OCI-LY3 (cell line): ENCODE measurements around the gene HAPLN2.
"Not testable (repeated sequence)": the region's sequence is repeated elsewhere in the genome, so short reads cannot be mapped to it uniquely, and the experiment has no call there.

Experiments used
- H2AFZ ChIP-seq: fragments of 200-600, 300-600 bp; shearing (Covaris generic); 2 replicates; pipeline ENCODE4 v1.6.0; 2014; ENCODE audit warnings: antibody characterized with exemption, low read depth, low read length
- H3K27ac ChIP-seq: fragments of 200-600, 300-600 bp; sonication (generic); 2 replicates; pipeline ENCODE4 v1.5.1; 2014; ENCODE audit warnings: mild to moderate bottlenecking, low read length, moderate library complexity, mixed read lengths
- H3K27me3 ChIP-seq: fragments of 200-600, 300-600 bp; sonication (generic); 2 replicates; pipeline ENCODE4 v1.6.1; 2014; ENCODE audit warnings: low read depth, low read length, mixed read lengths
- H3K36me3 ChIP-seq: fragments of 200-600, 300-600 bp; sonication (generic); replicated peaks from 2 replicates; pipeline ENCODE3; 2014; ENCODE audit warnings: low read depth, low read length, mixed read lengths
- H3K4me1 ChIP-seq: fragments of 300-600, 200-600 bp; sonication (generic); 2 replicates; pipeline ENCODE4 v1.6.1; 2014; ENCODE audit warnings: low read length, mixed read lengths
- H3K4me2 ChIP-seq: fragments of 200-600, 300-600 bp; sonication (generic); 2 replicates; pipeline ENCODE4 v1.6.1; 2014; ENCODE audit warnings: low read length, mixed read lengths
- H3K4me3 ChIP-seq: fragments of 300-600, 200-600 bp; sonication (generic); 2 replicates; pipeline ENCODE4 v1.5.1; 2014; ENCODE audit warnings: antibody characterized with exemption, mild to moderate bottlenecking, low read length, moderate library complexity
- H3K79me2 ChIP-seq: fragments of 300-600, 200-600 bp; shearing (Covaris generic); 2 replicates; pipeline ENCODE4 v1.6.1; 2014; ENCODE audit warnings: mild to moderate bottlenecking, low read length, mixed read lengths
- H3K9ac ChIP-seq: fragments of 300-600, 200-600 bp; shearing (Covaris generic); 2 replicates; pipeline ENCODE4 v1.6.0; 2014; ENCODE audit warnings: mild to moderate bottlenecking, low read length, moderate library complexity
- H3K9me3 ChIP-seq: fragments of 200-600, 300-600 bp; shearing (Covaris generic); 2 replicates; pipeline ENCODE4 v1.6.1; 2014; ENCODE audit warnings: low read length, mixed read lengths; ENCODE audit not compliant: insufficient read depth
- H4K20me1 ChIP-seq: fragments of 200-600, 300-600 bp; sonication (generic); 2 replicates; pipeline ENCODE4 v1.6.1; 2016; ENCODE audit warnings: low read length, mixed read lengths; ENCODE audit not compliant: insufficient read depth
- EZH2phosphoT487 ChIP-seq: fragments of 200-600 bp; shearing (Covaris generic); IDR thresholded peaks from 2 replicates; pipeline ENCODE4 v1.6.1; 2018; ENCODE audit warnings: antibody characterized with exemption, mixed run types, low read depth
- TF ChIP-seq, protein P1 (sequence below): fragments of 200-600, 300-600 bp; sonication (generic); IDR thresholded peaks from 2 replicates; pipeline ENCODE4 v1.5.1; 2014; ENCODE audit warnings: antibody characterized with exemption, low read length, low read depth

HAPLN2 gene

DNA sequence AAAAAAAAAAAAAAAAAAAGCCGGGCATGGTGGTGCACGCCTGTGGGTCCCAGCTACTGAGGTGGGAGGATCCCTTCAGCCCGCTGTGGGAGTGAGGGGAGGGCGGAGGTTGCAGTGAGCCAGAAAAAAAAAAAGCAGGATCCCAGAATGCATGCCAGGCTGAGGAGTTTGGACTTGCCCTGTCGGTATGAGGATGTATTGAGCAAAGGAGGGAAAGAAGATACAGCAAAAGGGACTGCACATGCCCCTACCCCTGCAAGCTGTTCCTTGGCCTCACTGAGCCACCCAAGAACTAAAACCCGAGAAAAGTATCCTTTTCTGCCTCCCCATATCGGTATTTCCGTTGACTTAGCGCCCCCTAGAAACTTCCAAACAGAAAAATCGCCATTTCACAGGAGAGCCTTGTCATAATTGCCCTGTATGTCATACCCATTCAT, 16.6 kb upstream of the HAPLN2 start:
- H3K4me1 ChIP-seq: peaks cover 32% of the 10 kb centered on the region
- no peak for TF ChIP-seq EZH2phosphoT487
- TF ChIP-seq, protein P1, sequence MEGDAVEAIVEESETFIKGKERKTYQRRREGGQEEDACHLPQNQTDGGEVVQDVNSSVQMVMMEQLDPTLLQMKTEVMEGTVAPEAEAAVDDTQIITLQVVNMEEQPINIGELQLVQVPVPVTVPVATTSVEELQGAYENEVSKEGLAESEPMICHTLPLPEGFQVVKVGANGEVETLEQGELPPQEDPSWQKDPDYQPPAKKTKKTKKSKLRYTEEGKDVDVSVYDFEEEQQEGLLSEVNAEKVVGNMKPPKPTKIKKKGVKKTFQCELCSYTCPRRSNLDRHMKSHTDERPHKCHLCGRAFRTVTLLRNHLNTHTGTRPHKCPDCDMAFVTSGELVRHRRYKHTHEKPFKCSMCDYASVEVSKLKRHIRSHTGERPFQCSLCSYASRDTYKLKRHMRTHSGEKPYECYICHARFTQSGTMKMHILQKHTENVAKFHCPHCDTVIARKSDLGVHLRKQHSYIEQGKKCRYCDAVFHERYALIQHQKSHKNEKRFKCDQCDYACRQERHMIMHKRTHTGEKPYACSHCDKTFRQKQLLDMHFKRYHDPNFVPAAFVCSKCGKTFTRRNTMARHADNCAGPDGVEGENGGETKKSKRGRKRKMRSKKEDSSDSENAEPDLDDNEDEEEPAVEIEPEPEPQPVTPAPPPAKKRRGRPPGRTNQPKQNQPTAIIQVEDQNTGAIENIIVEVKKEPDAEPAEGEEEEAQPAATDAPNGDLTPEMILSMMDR: peak; percentile 79
- H3K4me3 ChIP-seq: peak overlapping the region; percentile 80
- H3K79me2 ChIP-seq: peaks cover 41% of the 10 kb centered on the region
- peaks cover 17% of the 10 kb centered on the region for H3K36me3 ChIP-seq
- H3K9me3 ChIP-seq: no peaks in the 10 kb centered on the region
- H2AFZ ChIP-seq: no peak overlapping the region
- no peaks in the 10 kb centered on the region for H4K20me1 ChIP-seq
- no peak overlapping the region for H3K27ac ChIP-seq
- H3K27me3 ChIP-seq: no peaks in the 10 kb centered on the region
- H3K4me2 ChIP-seq: peak overlapping the region; percentile 72
- no peak overlapping the region for H3K9ac ChIP-seq

DNA sequence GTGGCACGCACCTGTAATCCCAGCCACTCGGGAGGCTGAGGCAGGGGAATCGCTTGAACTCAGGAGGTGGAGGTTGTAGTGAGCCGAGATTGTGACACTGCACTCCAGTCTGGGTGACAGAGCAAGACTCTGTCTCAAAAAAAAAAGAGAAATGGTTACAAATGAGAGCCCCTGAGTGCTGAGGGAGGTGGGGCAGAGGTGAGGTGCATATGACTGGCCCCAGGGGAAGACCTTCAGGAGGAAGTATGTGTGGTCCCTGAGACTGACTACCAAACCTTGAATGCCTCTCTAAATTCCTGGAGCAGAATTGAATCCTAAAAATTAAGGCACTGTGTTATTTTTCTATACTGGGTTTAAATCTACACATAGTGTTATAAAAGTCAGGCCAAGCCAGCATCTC, 11.9 kb upstream of the HAPLN2 start:
- not testable (repeated sequence) for H3K79me2 ChIP-seq, H3K27me3 ChIP-seq, H3K27ac ChIP-seq, H3K4me3 ChIP-seq, H3K9me3 ChIP-seq, H3K36me3 ChIP-seq, H3K9ac ChIP-seq, H2AFZ ChIP-seq, H4K20me1 ChIP-seq
- Histone ChIP-seq H3K4me1 (peaks cover 28% of the 10 kb centered on the region), H3K4me2 (peak overlapping the region; percentile 37)

DNA sequence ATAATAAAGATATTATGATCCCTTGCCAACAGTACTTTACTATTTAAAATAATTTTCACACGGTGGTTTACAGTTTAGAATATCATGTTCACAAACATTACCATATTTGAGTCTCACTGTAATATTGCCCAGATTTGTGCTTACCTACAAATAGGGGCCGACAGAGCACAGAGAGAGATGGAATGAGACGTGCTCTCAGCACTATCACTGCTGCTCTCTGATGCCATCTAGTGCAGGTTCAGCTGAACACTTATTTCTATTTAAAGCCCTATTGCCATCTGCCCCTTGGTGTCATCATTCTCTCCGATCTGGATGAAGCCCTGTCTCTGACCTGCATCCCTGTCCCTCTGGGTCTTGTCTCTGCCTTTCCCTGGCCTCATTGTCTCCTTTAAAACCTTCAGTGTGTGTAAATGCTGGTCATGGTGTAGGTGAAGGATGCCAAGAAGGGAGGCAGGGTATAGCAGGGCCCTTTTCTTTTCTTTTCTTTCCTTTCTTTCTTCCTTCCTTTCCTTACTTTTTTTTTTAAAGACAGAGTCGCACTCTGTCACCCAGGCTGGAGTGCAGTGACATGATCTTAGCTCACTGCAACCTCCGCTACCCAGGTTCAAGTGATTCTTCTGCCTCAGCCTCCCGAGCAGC, 11.1 kb upstream of the HAPLN2 start:
- Histone ChIP-seq H3K4me1 (peaks cover 22% of the 10 kb centered on the region), H3K9me3 (no peaks in the 10 kb centered on the region)

DNA sequence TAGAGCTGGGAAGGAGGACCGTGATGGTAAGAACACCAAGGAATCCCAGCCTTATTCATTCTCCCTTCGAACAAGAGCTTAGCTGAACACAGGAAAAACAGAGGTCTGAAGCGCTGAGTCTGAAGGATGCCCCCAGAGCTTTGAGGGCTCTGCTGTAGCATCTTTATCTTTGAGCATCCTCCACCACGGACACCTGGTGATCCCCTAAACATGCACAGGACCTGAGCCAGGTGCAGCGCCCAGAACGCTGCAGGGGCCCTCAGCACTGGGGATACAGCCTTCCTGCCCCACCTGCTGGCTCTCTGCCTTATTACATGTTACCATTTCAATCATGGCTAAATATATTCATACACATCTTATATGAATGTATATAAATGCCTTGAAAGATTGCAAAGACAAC, 10.2 kb upstream of the HAPLN2 start:
- peak overlapping the region; percentile 48 for H3K4me2 ChIP-seq
- TF ChIP-seq EZH2phosphoT487: no peak
- TF ChIP-seq, protein P1: peak; percentile 87
- H2AFZ ChIP-seq: no peak overlapping the region
- peaks cover 15% of the 10 kb centered on the region; the same call in 1 of the 2 replicates for H3K27me3 ChIP-seq
- peaks cover 22% of the 10 kb centered on the region for H3K4me1 ChIP-seq
- no peak overlapping the region for H3K9ac ChIP-seq
- no peaks in the 10 kb centered on the region for H3K9me3 ChIP-seq
- 0 out of 2 replicates have a peak overlapping the region, but pooled peaks have one; percentile 5 for H3K4me3 ChIP-seq
- H4K20me1 ChIP-seq: no peaks in the 10 kb centered on the region
- no peak overlapping the region for H3K27ac ChIP-seq
- no peaks in the 10 kb centered on the region for H3K36me3 ChIP-seq
- no peaks in the 10 kb centered on the region for H3K79me2 ChIP-seq

More for the DNA sequence above, 11.1 kb upstream of the HAPLN2 start:
- Histone ChIP-seq H3K27me3 (peaks cover 11% of the 10 kb centered on the region; the same call in 1 of the 2 replicates), H3K9ac (no peak overlapping the region), H3K4me2 (peak overlapping the region; percentile 48), H2AFZ (no peak overlapping the region), H3K36me3 (no peaks in the 10 kb centered on the region), H3K79me2 (no peaks in the 10 kb centered on the region), H4K20me1 (no peaks in the 10 kb centered on the region), H3K27ac (no peak overlapping the region), H3K4me3 (no peak overlapping the region)
- TF ChIP-seq, protein P1: peak; percentile 90
- no peak for TF ChIP-seq EZH2phosphoT487

DNA sequence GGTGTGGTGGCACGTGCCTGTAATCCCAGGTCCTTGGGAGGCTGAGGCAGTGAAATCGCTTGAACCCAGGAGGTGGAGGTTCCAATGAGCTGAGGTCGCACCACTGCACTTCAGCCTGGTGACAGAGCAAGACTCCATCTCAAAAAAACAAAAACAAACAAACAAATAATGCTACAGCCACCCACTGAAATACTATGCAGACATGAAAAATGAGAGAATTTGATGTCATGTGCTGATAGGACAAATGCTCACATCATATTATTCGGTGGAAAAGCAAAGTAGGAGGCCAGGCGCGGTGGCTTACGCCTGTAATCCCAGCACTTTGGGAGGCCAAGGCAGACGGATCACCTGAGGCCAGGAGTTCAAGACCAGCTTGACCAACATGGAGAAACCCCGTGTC, 9.1 kb upstream of the HAPLN2 start:
- H3K4me1 ChIP-seq: peaks cover 22% of the 10 kb centered on the region
- H3K27ac ChIP-seq, H3K4me2 ChIP-seq, H3K36me3 ChIP-seq, H3K4me3 ChIP-seq, H3K9me3 ChIP-seq, H3K79me2 ChIP-seq, H2AFZ ChIP-seq, H3K9ac ChIP-seq, H4K20me1 ChIP-seq: not testable (repeated sequence)
- peaks cover 15% of the 10 kb centered on the region; the same call in 1 of the 2 replicates for H3K27me3 ChIP-seq
